Lower lobe of right lung (tissue), 2 donors: Measurements from ENCODE around the gene ZNF727. TPM values are rescaled to one million over a fixed set of nuclear protein-coding genes. Genes with fewer than 3 reads are reported as not detected.
"Not testable (repeated sequence)": the region's sequence is repeated elsewhere in the genome, so short reads cannot be mapped to it uniquely, and the experiment has no call there.

Experiments used
- ATAC-seq, 2 donors: fragments of 200-7000 bp; cut with Tn5 transposase; one replicate each; pipeline ENCODE4 v1.9.1; 2020 to 2022; ENCODE audit warnings: mild to moderate bottlenecking in 2 of 2, moderate library complexity in 2 of 2
- DNase-seq: peaks from one replicate; pipeline ENCODE4 v3.0.0-alpha.2; 2020
- H3K27ac ChIP-seq: fragments of 200-600 bp; one replicate; pipeline ENCODE4 v1.8.0; 2022
- H3K27me3 ChIP-seq: fragments of 200-600 bp; one replicate; pipeline ENCODE4 v1.8.0; 2022; ENCODE audit warnings: low read depth
- H3K36me3 ChIP-seq: fragments of 200-600 bp; one replicate; pipeline ENCODE4 v1.8.0; 2022; ENCODE audit warnings: mild to moderate bottlenecking
- H3K4me1 ChIP-seq: fragments of 200-600 bp; one replicate; pipeline ENCODE4 v1.8.0; 2022
- H3K4me3 ChIP-seq: fragments of 200-600 bp; one replicate; pipeline ENCODE4 v1.8.0; 2022; ENCODE audit warnings: mild to moderate bottlenecking
- H3K9me3 ChIP-seq: fragments of 200-600 bp; one replicate; pipeline ENCODE4 v1.8.0; 2022
- CTCF ChIP-seq: fragments of 200-600 bp; IDR thresholded peaks from one replicate; pipeline ENCODE4 v1.8.0; 2022; ENCODE audit warnings: antibody characterized with exemption, mild to moderate bottlenecking
- intact Hi-C: fragments of 100-400 bp; cut with DNase I; formaldehyde crosslinking; loops from one replicate; pipeline ENCODE4 v1.11.0; 2022
- total RNA-seq: library from RNA; stranded (reverse); fragmentation: NEBNext Ultra II Directional; extraction: Animal tissue kit (Norgen Biotek cat#: 25700); gene quantifications from one replicate; pipeline ENCODE4 v1.2.1, GENCODE V29; 2021
- donor health status: DM: no; HTN: yes; CAD: no; lungs with severe emphysema.

Gene ZNF727
- total RNA-seq, 1 donor from 2014 or later, result 5.4 TPM

- Histone ChIP-seq H3K4me3 (peak overlapping the region; percentile 66), H3K9me3 (peaks cover 4% of the 10 kb centered on the region), H3K4me1 (peaks cover 5% of the 10 kb centered on the region), H3K27ac (peak overlapping the region; percentile 83), H3K36me3 (no peaks in the 10 kb centered on the region), H3K27me3 (no peaks in the 10 kb centered on the region)
- TF ChIP-seq CTCF, result no peak
- DNase-seq (no peak), ATAC-seq (peak in 1 of 2 donors; percentile 6)
- intact Hi-C loops, result no loop called here
These were observed 781 bp downstream of the ZNF727 start for GRCh38 chr7:64046041-64046389.

GRCh38 chr7:64077837-64078698 is 32.8 kb downstream of the ZNF727 start:
- H3K27me3 ChIP-seq, H3K36me3 ChIP-seq, ATAC-seq, H3K4me1 ChIP-seq, H3K27ac ChIP-seq, intact Hi-C loops, DNase-seq, H3K4me3 ChIP-seq: not testable (repeated sequence)
- peaks cover 98% of the 10 kb centered on the region for H3K9me3 ChIP-seq

GRCh38 chr7:64078699-64078994 is 33.4 kb downstream of the ZNF727 start:
- H3K9me3 ChIP-seq, result peaks cover 98% of the 10 kb centered on the region

GRCh38 chr7:64087501-64087900 is 42.3 kb downstream of the ZNF727 start:
- no peaks in the 10 kb centered on the region for H3K4me1 ChIP-seq

More at GRCh38 chr7:64078699-64078994, 33.4 kb downstream of the ZNF727 start:
- no peak overlapping the region for H3K4me3 ChIP-seq
- no peak for TF ChIP-seq CTCF
- intact Hi-C loops, result no loop called here
- no peaks in the 10 kb centered on the region for H3K4me1 ChIP-seq
- no peaks in the 10 kb centered on the region for H3K27me3 ChIP-seq
- ATAC-seq (no peak), DNase-seq (no peak)
- no peaks in the 10 kb centered on the region for H3K36me3 ChIP-seq
- H3K27ac ChIP-seq, result no peak overlapping the region

GRCh38 chr7:64088863-64089262 is 43.6 kb downstream of the ZNF727 start:
- H3K27ac ChIP-seq, DNase-seq, H3K27me3 ChIP-seq, ATAC-seq, H3K4me1 ChIP-seq, H3K36me3 ChIP-seq, intact Hi-C loops, H3K4me3 ChIP-seq: not testable (repeated sequence)
- H3K9me3 ChIP-seq, result peaks cover 99% of the 10 kb centered on the region

More at GRCh38 chr7:64087501-64087900, 42.3 kb downstream of the ZNF727 start:
- Histone ChIP-seq H3K27ac (no peak overlapping the region), H3K27me3 (no peaks in the 10 kb centered on the region), H3K4me3 (no peak overlapping the region), H3K36me3 (no peaks in the 10 kb centered on the region), H3K9me3 (peaks cover 99% of the 10 kb centered on the region)
- no peak for TF ChIP-seq CTCF
- intact Hi-C loops, result no loop called here
- DNase-seq, result no peak
- ATAC-seq, result peak in 1 of 2 donors; percentile 29

Other genes with a start within 250 kb of the ZNF727 start
- gene ZNF722, start 46.6 kb upstream of the ZNF727 start, total RNA-seq, result not detected
- not detected for gene ZNF735, start 161.8 kb downstream of the ZNF727 start, total RNA-seq
- gene ZNF679, start 183.0 kb downstream of the ZNF727 start, total RNA-seq, result not detected